ENCODE data around the gene CYCS. TPM values are rescaled to one million over a fixed set of nuclear protein-coding genes. Genes with fewer than 3 reads are reported as not detected.
"Not testable (repeated sequence)": the region's sequence is repeated elsewhere in the genome, so short reads cannot be mapped to it uniquely, and the experiment has no call there.

Gene CYCS
- total and polyA plus RNA-seq, 5 donors from 2014 or later, result 119 to 186 (median 146) TPM

GRCh38 chr7:25159983-25160596 is 35.0 kb upstream of the CYCS start:
- not testable (repeated sequence) for H3K4me1 Mint-ChIP-seq; H3K27ac ChIP-seq (ENCODE audit: insufficient read depth, low read length, poor library complexity, severe bottlenecking); H3K27me3 ChIP-seq (ENCODE audit: control insufficient read depth, insufficient read depth, low read length); H3K4me3 ChIP-seq (ENCODE audit: low read depth, low read length); H3K4me1 ChIP-seq (ENCODE audit: control insufficient read depth, insufficient read depth, low read length, poor library complexity, severe bottlenecking); H3K4me3 Mint-ChIP-seq; H3K9me3 Mint-ChIP-seq; H3K27me3 Mint-ChIP-seq; H3K36me3 ChIP-seq (ENCODE audit: control insufficient read depth, insufficient read depth, low read length); H3K9me3 ChIP-seq (ENCODE audit: control insufficient read depth in 2 of 2, low read length in 2 of 2); H3K27ac Mint-ChIP-seq
- DNase-seq, result peak; percentile 3 to 75 (median 64)
- peak in 1 of 2 donors; percentile 55 for ATAC-seq (ENCODE audit: low read depth in 2 of 2)
- peaks cover 33% of the 10 kb centered on the region for H3K36me3 Mint-ChIP-seq

- Histone ChIP-seq H3K27me3 (ENCODE audit: control insufficient read depth, insufficient read depth, low read length) (no peaks in the 10 kb centered on the region), H3K9me3 (ENCODE audit: control insufficient read depth in 2 of 2, low read length in 2 of 2) (no peaks in the 10 kb centered on the region), H3K36me3 (ENCODE audit: control insufficient read depth, insufficient read depth, low read length) (peaks cover 12% of the 10 kb centered on the region), H3K4me1 (ENCODE audit: control insufficient read depth, insufficient read depth, low read length, poor library complexity, severe bottlenecking) (no peaks in the 10 kb centered on the region), H3K4me3 (ENCODE audit: low read depth, low read length) (no peak overlapping the region), H3K27ac (ENCODE audit: insufficient read depth, low read length, poor library complexity, severe bottlenecking) (no peak overlapping the region)
- DNase-seq (no peak), ATAC-seq (ENCODE audit: low read depth in 2 of 2) (no peak)
- H3K27me3 Mint-ChIP-seq, result no peaks in the 10 kb centered on the region
- no peaks in the 10 kb centered on the region for H3K9me3 Mint-ChIP-seq
- peaks cover 0 to 7% (median 3%) of the 10 kb centered on the region in 4 donors for H3K4me1 Mint-ChIP-seq
- H3K27ac Mint-ChIP-seq, result no peak overlapping the region
- peaks cover 38% of the 10 kb centered on the region for H3K36me3 Mint-ChIP-seq
- H3K4me3 Mint-ChIP-seq, result no peak overlapping the region
These were observed 33.9 kb upstream of the CYCS start for GRCh38 chr7:25158966-25159365.

- no peaks in the 10 kb centered on the region for H3K9me3 ChIP-seq (ENCODE audit: control insufficient read depth in 2 of 2, low read length in 2 of 2)
- ATAC-seq (ENCODE audit: low read depth in 2 of 2) (no peak), DNase-seq (no peak)
- peaks cover 19% of the 10 kb centered on the region for H3K36me3 ChIP-seq (ENCODE audit: control insufficient read depth, insufficient read depth, low read length)
- no peaks in the 10 kb centered on the region for H3K4me1 ChIP-seq (ENCODE audit: control insufficient read depth, insufficient read depth, low read length, poor library complexity, severe bottlenecking)
- Mint-ChIP-seq H3K9me3 (no peaks in the 10 kb centered on the region), H3K36me3 (peaks cover 51% of the 10 kb centered on the region), H3K4me3 (no peak overlapping the region), H3K27ac (no peak overlapping the region), H3K27me3 (no peaks in the 10 kb centered on the region), H3K4me1 (no peaks in the 10 kb centered on the region)
- H3K27me3 ChIP-seq (ENCODE audit: control insufficient read depth, insufficient read depth, low read length), result no peaks in the 10 kb centered on the region
- H3K27ac ChIP-seq (ENCODE audit: insufficient read depth, low read length, poor library complexity, severe bottlenecking), result no peak overlapping the region
- no peak overlapping the region for H3K4me3 ChIP-seq (ENCODE audit: low read depth, low read length)
These were observed 26.7 kb upstream of the CYCS start for GRCh38 chr7:25151773-25152172.

GRCh38 chr7:25149836-25150235 is 24.8 kb upstream of the CYCS start:
- H3K27ac Mint-ChIP-seq, result no peak overlapping the region
- no peaks in the 10 kb centered on the region for H3K4me1 ChIP-seq (ENCODE audit: control insufficient read depth, insufficient read depth, low read length, poor library complexity, severe bottlenecking)
- ATAC-seq (ENCODE audit: low read depth in 2 of 2), result no peak

GRCh38 chr7:25148772-25149575 is 23.9 kb upstream of the CYCS start:
- Mint-ChIP-seq H3K27ac (no peak overlapping the region), H3K4me3 (no peak overlapping the region)
- H3K9me3 ChIP-seq (ENCODE audit: control insufficient read depth in 2 of 2, low read length in 2 of 2), result no peaks in the 10 kb centered on the region

More at GRCh38 chr7:25149836-25150235, 24.8 kb upstream of the CYCS start:
- H3K36me3 Mint-ChIP-seq, result peaks cover 55% of the 10 kb centered on the region
- no peaks in the 10 kb centered on the region for H3K27me3 ChIP-seq (ENCODE audit: control insufficient read depth, insufficient read depth, low read length)
- H3K9me3 Mint-ChIP-seq, result no peaks in the 10 kb centered on the region
- H3K27ac ChIP-seq (ENCODE audit: insufficient read depth, low read length, poor library complexity, severe bottlenecking), result no peak overlapping the region
- no peak for DNase-seq
- H3K4me1 Mint-ChIP-seq, result no peaks in the 10 kb centered on the region
- peaks cover 11% of the 10 kb centered on the region for H3K36me3 ChIP-seq (ENCODE audit: control insufficient read depth, insufficient read depth, low read length)
- H3K9me3 ChIP-seq (ENCODE audit: control insufficient read depth in 2 of 2, low read length in 2 of 2), result no peaks in the 10 kb centered on the region
- H3K4me3 Mint-ChIP-seq, result no peak overlapping the region
- H3K4me3 ChIP-seq (ENCODE audit: low read depth, low read length), result no peak overlapping the region
- no peaks in the 10 kb centered on the region for H3K27me3 Mint-ChIP-seq

GRCh38 chr7:25143763-25144162 is 18.7 kb upstream of the CYCS start:
- Histone ChIP-seq H3K27me3 (ENCODE audit: control insufficient read depth, insufficient read depth, low read length) (no peaks in the 10 kb centered on the region), H3K4me3 (ENCODE audit: low read depth, low read length) (no peak overlapping the region), H3K27ac (ENCODE audit: insufficient read depth, low read length, poor library complexity, severe bottlenecking) (no peak overlapping the region), H3K4me1 (ENCODE audit: control insufficient read depth, insufficient read depth, low read length, poor library complexity, severe bottlenecking) (no peaks in the 10 kb centered on the region), H3K9me3 (ENCODE audit: control insufficient read depth in 2 of 2, low read length in 2 of 2) (no peaks in the 10 kb centered on the region), H3K36me3 (ENCODE audit: control insufficient read depth, insufficient read depth, low read length) (no peaks in the 10 kb centered on the region)
- Mint-ChIP-seq H3K36me3 (peaks cover 30% of the 10 kb centered on the region), H3K4me1 (no peaks in the 10 kb centered on the region), H3K27me3 (no peaks in the 10 kb centered on the region), H3K9me3 (no peaks in the 10 kb centered on the region), H3K27ac (peak overlapping the region in 1 of 3 donors; percentile 75), H3K4me3 (no peak overlapping the region)
- ATAC-seq (ENCODE audit: low read depth in 2 of 2), result peak in 1 of 2 donors; percentile 16
- DNase-seq, result no peak

More at GRCh38 chr7:25148772-25149575, 23.9 kb upstream of the CYCS start:
- Mint-ChIP-seq H3K9me3 (no peaks in the 10 kb centered on the region), H3K27me3 (no peaks in the 10 kb centered on the region), H3K36me3 (peaks cover 49% of the 10 kb centered on the region), H3K4me1 (no peaks in the 10 kb centered on the region)
- Histone ChIP-seq H3K36me3 (ENCODE audit: control insufficient read depth, insufficient read depth, low read length) (peaks cover 7% of the 10 kb centered on the region), H3K27me3 (ENCODE audit: control insufficient read depth, insufficient read depth, low read length) (no peaks in the 10 kb centered on the region), H3K27ac (ENCODE audit: insufficient read depth, low read length, poor library complexity, severe bottlenecking) (no peak overlapping the region), H3K4me1 (ENCODE audit: control insufficient read depth, insufficient read depth, low read length, poor library complexity, severe bottlenecking) (no peaks in the 10 kb centered on the region), H3K4me3 (ENCODE audit: low read depth, low read length) (no peak overlapping the region)
- no peak for ATAC-seq (ENCODE audit: low read depth in 2 of 2)
- no peak for DNase-seq

- Histone ChIP-seq H3K27me3 (ENCODE audit: control insufficient read depth, insufficient read depth, low read length) (no peaks in the 10 kb centered on the region), H3K9me3 (ENCODE audit: control insufficient read depth in 2 of 2, low read length in 2 of 2) (no peaks in the 10 kb centered on the region), H3K27ac (ENCODE audit: insufficient read depth, low read length, poor library complexity, severe bottlenecking) (no peak overlapping the region), H3K4me1 (ENCODE audit: control insufficient read depth, insufficient read depth, low read length, poor library complexity, severe bottlenecking) (no peaks in the 10 kb centered on the region), H3K36me3 (ENCODE audit: control insufficient read depth, insufficient read depth, low read length) (peaks cover 4% of the 10 kb centered on the region), H3K4me3 (ENCODE audit: low read depth, low read length) (no peak overlapping the region)
- H3K27me3 Mint-ChIP-seq, result no peaks in the 10 kb centered on the region
- peaks cover 0 to 2% (median 0%) of the 10 kb centered on the region in 4 donors for H3K4me1 Mint-ChIP-seq
- no peak overlapping the region for H3K27ac Mint-ChIP-seq
- ATAC-seq (ENCODE audit: low read depth in 2 of 2) (no peak), DNase-seq (no peak)
- peaks cover 19% of the 10 kb centered on the region for H3K36me3 Mint-ChIP-seq
- no peak overlapping the region for H3K4me3 Mint-ChIP-seq
- H3K9me3 Mint-ChIP-seq, result no peaks in the 10 kb centered on the region
These were observed 14.5 kb upstream of the CYCS start for GRCh38 chr7:25139536-25139935.

Data from CD4-positive, CD25-positive, alpha-beta regulatory T cell (primary cell).